ENCODE results near the gene LTBP4. TPM values are rescaled to one million over a fixed set of nuclear protein-coding genes. Genes with fewer than 3 reads are reported as not detected.

LTBP4 gene
- total and polyA plus RNA-seq, 2 of the 13 experiments (the other 11 are each of a cell fraction or from before 2014, with no cell fraction given), result 0.86 to 2.3 TPM

DNA sequence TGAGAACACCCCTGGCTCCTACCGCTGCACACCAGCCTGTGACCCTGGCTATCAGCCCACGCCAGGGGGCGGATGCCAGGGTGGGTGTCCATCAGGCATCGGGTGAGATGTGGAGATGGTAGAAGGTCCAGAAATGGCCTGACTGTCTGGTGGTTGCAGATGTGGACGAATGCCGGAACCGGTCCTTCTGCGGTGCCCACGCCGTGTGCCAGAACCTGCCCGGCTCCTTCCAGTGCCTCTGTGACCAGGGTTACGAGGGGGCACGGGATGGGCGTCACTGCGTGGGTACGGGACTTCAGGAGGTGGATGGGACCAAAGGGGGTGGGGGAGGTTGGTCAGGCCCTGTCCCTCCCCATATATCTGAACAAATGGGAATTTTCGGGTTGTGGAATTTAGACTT lies 15.8 kb downstream of the LTBP4 start:
- intact Hi-C loops (cut with micrococcal nuclease; ENCODE audit: unreplicated experiment), result no loop called here
- no peak for DNase-seq (ENCODE audit: low spot score)
- no peaks in the 10 kb centered on the region for H3K9me3 ChIP-seq (ENCODE audit: low read length)
- no peak for FAIRE-seq
- H3K4me3 ChIP-seq (replicated peaks in 1 of 3; ENCODE audit: insufficient read depth in 1 of 3, low read depth in 2 of 3, low read length in 3 of 3), result no peak overlapping the region
- H2AFZ ChIP-seq (ENCODE audit: low read length), result no peak overlapping the region
- TF ChIP-seq, protein P1, sequence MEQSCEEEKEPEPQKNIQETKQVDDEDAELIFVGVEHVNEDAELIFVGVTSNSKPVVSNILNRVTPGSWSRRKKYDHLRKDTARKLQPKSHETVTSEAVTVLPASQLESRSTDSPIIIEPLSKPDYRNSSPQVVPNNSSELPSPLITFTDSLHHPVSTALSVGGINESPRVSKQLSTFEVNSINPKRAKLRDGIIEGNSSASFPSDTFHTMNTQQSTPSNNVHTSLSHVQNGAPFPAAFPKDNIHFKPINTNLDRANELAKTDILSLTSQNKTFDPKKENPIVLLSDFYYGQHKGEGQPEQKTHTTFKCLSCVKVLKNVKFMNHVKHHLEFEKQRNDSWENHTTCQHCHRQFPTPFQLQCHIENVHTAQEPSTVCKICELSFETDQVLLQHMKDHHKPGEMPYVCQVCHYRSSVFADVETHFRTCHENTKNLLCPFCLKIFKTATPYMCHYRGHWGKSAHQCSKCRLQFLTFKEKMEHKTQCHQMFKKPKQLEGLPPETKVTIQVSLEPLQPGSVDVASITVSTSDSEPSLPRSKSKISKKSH (CRISPR knock-in tag; IDR thresholded peaks at IDR 0.05; ENCODE audit: borderline replicate concordance), result no peak
- TF ChIP-seq ZNF263 (CRISPR knock-in tag; IDR thresholded peaks at IDR 0.05) (no peak), NBN (conservative IDR thresholded peaks at IDR 0.05) (no peak), MYC (CRISPR knock-in tag; IDR thresholded peaks at IDR 0.05; ENCODE audit: borderline replicate concordance) (no peak), PRDM10 (CRISPR knock-in tag; IDR thresholded peaks at IDR 0.05; ENCODE audit: low read depth) (no peak), CAMTA2 (CRISPR knock-in tag; IDR thresholded peaks at IDR 0.05; ENCODE audit: borderline replicate concordance) (no peak), ZNF501 (CRISPR knock-in tag; IDR thresholded peaks at IDR 0.05) (no peak), SPEN (CRISPR knock-in tag; IDR thresholded peaks at IDR 0.05; ENCODE audit: low read depth) (no peak), FOXJ3 (CRISPR knock-in tag; IDR thresholded peaks at IDR 0.05; ENCODE audit: borderline replicate concordance) (no peak), TCF7L2 (IDR thresholded peaks at IDR 0.05; ENCODE audit: low read depth, low read length) (no peak), HNRNPH1 (optimal IDR thresholded peaks at IDR 0.05; ENCODE audit: low read depth, low read length) (no peak)
- TF ChIP-seq, protein P2, sequence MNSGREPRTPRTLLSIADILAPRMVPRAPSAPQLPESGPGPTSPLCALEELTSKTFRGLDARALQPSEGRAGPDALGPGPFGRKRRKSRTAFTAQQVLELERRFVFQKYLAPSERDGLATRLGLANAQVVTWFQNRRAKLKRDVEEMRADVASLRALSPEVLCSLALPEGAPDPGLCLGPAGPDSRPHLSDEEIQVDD (CRISPR knock-in tag; IDR thresholded peaks at IDR 0.05; ENCODE audit: borderline replicate concordance), result no peak
- H3K9ac ChIP-seq (ENCODE audit: insufficient read depth, low read depth, low read length), result no peak overlapping the region
- H3K4me2 ChIP-seq (ENCODE audit: low read depth, low read length), result no peak overlapping the region
- no peaks in the 10 kb centered on the region for H3K36me3 ChIP-seq (replicated peaks in 1 of 2; ENCODE audit: control insufficient read depth in 1 of 2, insufficient read depth in 2 of 2, low read length in 2 of 2)
- ChIA-PET POLR2A (no interaction called here), CTCF (ENCODE audit: low intra/inter-chr PET ratio, low total read pairs) (no interaction called here)
- H3K27ac ChIP-seq (ENCODE audit: extremely low read length, insufficient read depth, low read length), result no peak overlapping the region
- 71% methylated on average over 17 of the region's 17 CpGs for WGBS (ENCODE audit: low lambda C conversion rate)
- H3K79me2 ChIP-seq (ENCODE audit: insufficient read depth, low read length), result no peaks in the 10 kb centered on the region
- in situ Hi-C loops (cut with HindIII; ENCODE audit: extremely low pct_ligation_motif_present, low pct_unique_long_range_greater_than_20kb), result no loop called here
- no peaks in the 10 kb centered on the region for H4K20me1 ChIP-seq (ENCODE audit: insufficient read depth, low read length)
- ATAC-seq, result no peak
- peaks cover 16% of the 10 kb centered on the region; the same call in 1 of the 2 replicates for H3K4me1 ChIP-seq (ENCODE audit: insufficient read depth, low read length)
- H3K27me3 ChIP-seq (ENCODE audit: control insufficient read depth in 1 of 2, insufficient read depth in 2 of 2, low read length in 2 of 2), result peaks cover 0 to 25% of the 10 kb centered on the region in 2 experiments; a peak in 3 of 5 replicates
- BruUV-seq (replicated peaks), result no TSS peak

Measured in HepG2 (cell line).